Measurements from ENCODE around the gene ALX4.

DNA sequence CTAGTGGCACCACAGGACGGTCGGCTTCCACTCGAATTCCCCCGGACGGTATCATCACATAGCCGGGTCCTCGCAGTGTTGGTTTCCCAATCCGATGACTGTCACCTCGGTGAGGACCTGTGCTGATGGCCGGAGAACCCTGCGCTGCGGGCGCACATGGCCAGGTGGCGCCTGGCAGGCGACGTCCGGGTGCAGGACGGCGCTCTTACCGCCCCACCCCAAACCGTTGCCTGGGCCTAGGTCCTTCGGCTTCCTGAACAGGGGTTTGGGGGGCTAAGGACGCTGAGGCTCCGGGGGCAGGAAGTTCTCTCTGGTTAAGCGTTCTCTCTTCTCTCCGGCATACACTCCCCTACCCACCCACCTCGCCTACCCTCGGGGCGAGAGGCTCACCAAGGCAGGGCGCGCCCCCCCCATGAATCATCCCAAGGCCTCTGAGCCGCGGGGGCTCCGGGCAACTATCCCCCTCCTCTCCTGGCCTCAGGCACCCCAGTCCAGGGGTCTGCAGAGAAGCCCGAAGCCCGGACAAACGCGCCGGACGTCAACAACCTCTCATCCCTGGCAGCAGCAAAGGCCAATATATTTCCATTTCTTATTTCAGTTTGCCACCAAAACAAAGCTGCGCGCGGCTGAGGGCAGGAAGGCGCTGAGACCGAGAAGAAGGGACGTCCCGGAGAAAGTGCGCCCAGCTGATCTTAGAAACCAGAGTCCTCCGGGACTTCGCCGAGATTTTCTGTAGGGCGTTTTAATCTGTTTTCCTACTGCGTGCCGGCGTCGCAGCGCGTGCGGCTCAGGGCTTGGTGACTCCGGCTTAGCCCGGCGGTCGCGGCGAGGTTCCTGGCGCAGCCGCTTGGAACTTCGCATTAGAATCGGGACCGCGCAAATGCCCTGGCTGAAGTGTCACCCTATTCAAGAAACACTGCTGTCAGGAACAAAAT, 5.6 kb downstream of the ALX4 start:
- TF ChIP-seq CTCF (IDR thresholded peaks at IDR 0.05) (no peak), POLR2A (IDR thresholded peaks at IDR 0.05) (no peak)

Measured in Peyer's patch (tissue), 4 donors.